ENCODE results near the gene BCL3. TPM values are rescaled to one million over a fixed set of nuclear protein-coding genes. Genes with fewer than 3 reads are reported as not detected.

BCL3 gene
- total RNA-seq, 6 experiments from 2014 or later = 24.1 to 95.6 (median 31.3) TPM

- peaks cover 0 to 27% (median 19%) of the 10 kb centered on the region in 4 donors for H3K4me1 ChIP-seq
- no peak overlapping the region for H3K4me3 ChIP-seq
- 14% methylated on average over 11 of the region's 12 CpGs for WGBS (ENCODE audit: insufficient coverage, low coverage, low lambda C conversion rate, missing lambda C conversion rate)
- H3K27ac ChIP-seq = peak overlapping the region; percentile 44 to 62 (median 51)
- no peaks in the 10 kb centered on the region for H3K9me3 ChIP-seq
- DNase-seq (peak; percentile 78 to 87 (median 79)), ATAC-seq (peak; percentile 77 to 85 (median 78))
- H3K27me3 ChIP-seq = no peaks in the 10 kb centered on the region
- H3K36me3 ChIP-seq = peaks cover 0 to 7% (median under 1%) of the 10 kb centered on the region in 4 donors
- intact Hi-C loops (cut with DNase I) = loop anchor here in 1 of 2 donors (10.0 kb wide), 1 partner anchor 48 kb away; the partner anchor contains the start of gene NECTIN2
- TF ChIP-seq CTCF (IDR thresholded peaks at IDR 0.05) (no peak), POLR2A (IDR thresholded peaks at IDR 0.05) (no peak)
These were observed 48.2 kb downstream of the BCL3 start for GRCh38 chr19:44796701-44797115.

- intact Hi-C loops (cut with DNase I) = loop anchor here in 1 of 2 donors (10.0 kb wide), 1 partner anchor 45 kb away; the partner anchor contains the start of gene NECTIN2
- Histone ChIP-seq H3K4me3 (no peak overlapping the region), H3K27me3 (no peaks in the 10 kb centered on the region), H3K9me3 (no peaks in the 10 kb centered on the region), H3K36me3 (no peaks in the 10 kb centered on the region), H3K4me1 (peaks cover 0 to 27% (median 19%) of the 10 kb centered on the region in 4 donors), H3K27ac (peak overlapping the region in 1 of 3 donors; percentile 14)
- ATAC-seq = peak; percentile 46 to 62 (median 58)
- WGBS (ENCODE audit: insufficient coverage, low coverage, low lambda C conversion rate, missing lambda C conversion rate) = 38% methylated on average over 5 of the region's 10 CpGs
- DNase-seq = no peak
- no peak for TF ChIP-seq CTCF (IDR thresholded peaks at IDR 0.05)
These were observed 51.3 kb downstream of the BCL3 start for GRCh38 chr19:44799627-44800346.

GRCh38 chr19:44800461-44800860 is 52.0 kb downstream of the BCL3 start:
- H3K36me3 ChIP-seq = no peaks in the 10 kb centered on the region
- WGBS (ENCODE audit: insufficient coverage, low coverage, low lambda C conversion rate, missing lambda C conversion rate) = no CpG with 5 or more reads among the region's 3 CpGs
- peaks cover 0 to 27% (median 19%) of the 10 kb centered on the region in 4 donors for H3K4me1 ChIP-seq
- no peak overlapping the region for H3K4me3 ChIP-seq
- H3K27me3 ChIP-seq = no peaks in the 10 kb centered on the region
- TF ChIP-seq POLR2A (IDR thresholded peaks at IDR 0.05) (no peak), CTCF (IDR thresholded peaks at IDR 0.05) (peak; percentile 84 to 96 (median 88))
- no peaks in the 10 kb centered on the region for H3K9me3 ChIP-seq
- DNase-seq (peak; percentile 85 to 89 (median 89)), ATAC-seq (peak; percentile 82 to 94 (median 88))
- H3K27ac ChIP-seq = peak overlapping the region in 1 of 3 donors; percentile 14
- intact Hi-C loops (cut with DNase I) = no loop called here

- H3K9me3 ChIP-seq = no peaks in the 10 kb centered on the region
- ATAC-seq (no peak), DNase-seq (no peak)
- no peaks in the 10 kb centered on the region for H3K27me3 ChIP-seq
- intact Hi-C loops (cut with DNase I) = no loop called here
- no peak overlapping the region for H3K27ac ChIP-seq
- peaks cover 0 to 32% (median 17%) of the 10 kb centered on the region in 4 donors for H3K4me1 ChIP-seq
- no peak overlapping the region for H3K4me3 ChIP-seq
- H3K36me3 ChIP-seq = no peaks in the 10 kb centered on the region
- TF ChIP-seq POLR2A (IDR thresholded peaks at IDR 0.05) = no peak
- TF ChIP-seq CTCF (IDR thresholded peaks at IDR 0.05) = no peak
- 85% methylated on average over 11 of the region's 13 CpGs for WGBS (ENCODE audit: insufficient coverage, low coverage, low lambda C conversion rate, missing lambda C conversion rate)
These were observed 55.2 kb downstream of the BCL3 start for GRCh38 chr19:44803442-44804428.
